Measurements from ENCODE around the gene NAA38. TPM values are rescaled to one million over a fixed set of nuclear protein-coding genes. Genes with fewer than 3 reads are reported as not detected.
A peak's percentile ranks its signal among the peaks of the same experiment; 100 is the strongest.

NAA38 gene
- total RNA-seq, 1 donor from 2014 or later: 101 TPM

DNA sequence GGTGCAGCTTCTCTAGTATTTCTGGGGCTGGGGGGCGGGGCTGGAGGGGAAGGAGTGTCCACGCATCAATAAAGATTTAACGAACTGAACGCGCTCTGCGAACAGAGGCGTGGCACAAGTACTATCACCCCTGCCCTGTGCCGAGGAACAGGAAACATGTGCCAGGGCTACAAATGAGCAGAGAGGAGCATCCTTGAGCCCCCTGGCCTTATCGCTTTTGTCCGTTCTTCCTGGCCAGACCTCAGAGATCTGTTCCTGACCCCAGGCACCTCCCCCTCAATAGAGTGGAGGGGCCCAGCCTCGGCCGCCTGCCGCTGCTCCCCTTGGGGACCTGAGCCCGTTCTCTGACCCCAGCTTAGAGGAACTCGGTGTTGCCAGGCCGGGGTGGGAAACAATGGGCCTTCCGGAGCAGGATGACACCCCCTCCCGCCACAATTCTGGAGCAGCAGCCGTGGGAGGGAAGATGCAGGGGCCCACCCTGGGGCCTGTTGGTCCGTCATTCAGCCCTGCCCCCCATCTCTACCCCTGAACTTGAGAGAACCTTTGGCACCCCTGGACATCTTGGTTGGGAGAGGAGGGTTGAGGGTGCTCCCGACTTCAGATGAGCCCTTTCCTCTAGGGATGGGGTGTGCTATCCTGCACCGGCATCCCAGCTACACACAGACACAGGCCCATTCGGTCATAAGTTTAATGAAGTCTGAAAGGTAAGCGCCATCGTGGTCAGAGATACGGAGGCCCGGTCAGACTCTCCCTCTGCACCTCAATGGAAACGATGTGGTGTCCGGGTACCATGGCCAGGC lies 1.1 kb downstream of the NAA38 start:
- DNase-seq (peak; percentile 85), ATAC-seq (ENCODE audit: poor library complexity) (no peak)
- intact Hi-C loops (cut with DNase I): loop anchor here (2.0 to 5.0 kb wide), 2 partner anchors 21 to 34 kb away; partner anchors contain the start of gene KDM6B

DNA sequence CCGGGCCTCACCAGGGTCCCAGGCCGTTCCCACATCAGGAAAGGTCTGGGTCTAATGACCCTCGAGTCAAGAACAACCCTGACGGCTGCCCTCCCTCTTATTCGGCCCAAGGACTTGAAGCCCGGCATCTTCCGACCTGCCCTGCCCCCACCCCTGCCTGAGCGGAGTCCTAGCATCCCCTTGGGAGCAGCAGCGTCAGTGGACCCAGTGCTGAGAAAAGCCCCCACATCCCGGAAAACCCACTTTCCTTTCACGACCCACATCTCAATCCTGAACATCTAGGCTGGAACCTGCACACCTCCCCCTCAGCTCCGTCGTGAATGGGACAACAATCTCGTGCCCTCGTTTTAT lies 1.7 kb downstream of the NAA38 start:
- intact Hi-C loops (cut with DNase I): loop anchor here (2.0 to 5.0 kb wide), 2 partner anchors 21 to 33 kb away; partner anchors contain the start of gene KDM6B
- ATAC-seq (ENCODE audit: poor library complexity) (no peak), DNase-seq (peak; percentile 64)

DNA sequence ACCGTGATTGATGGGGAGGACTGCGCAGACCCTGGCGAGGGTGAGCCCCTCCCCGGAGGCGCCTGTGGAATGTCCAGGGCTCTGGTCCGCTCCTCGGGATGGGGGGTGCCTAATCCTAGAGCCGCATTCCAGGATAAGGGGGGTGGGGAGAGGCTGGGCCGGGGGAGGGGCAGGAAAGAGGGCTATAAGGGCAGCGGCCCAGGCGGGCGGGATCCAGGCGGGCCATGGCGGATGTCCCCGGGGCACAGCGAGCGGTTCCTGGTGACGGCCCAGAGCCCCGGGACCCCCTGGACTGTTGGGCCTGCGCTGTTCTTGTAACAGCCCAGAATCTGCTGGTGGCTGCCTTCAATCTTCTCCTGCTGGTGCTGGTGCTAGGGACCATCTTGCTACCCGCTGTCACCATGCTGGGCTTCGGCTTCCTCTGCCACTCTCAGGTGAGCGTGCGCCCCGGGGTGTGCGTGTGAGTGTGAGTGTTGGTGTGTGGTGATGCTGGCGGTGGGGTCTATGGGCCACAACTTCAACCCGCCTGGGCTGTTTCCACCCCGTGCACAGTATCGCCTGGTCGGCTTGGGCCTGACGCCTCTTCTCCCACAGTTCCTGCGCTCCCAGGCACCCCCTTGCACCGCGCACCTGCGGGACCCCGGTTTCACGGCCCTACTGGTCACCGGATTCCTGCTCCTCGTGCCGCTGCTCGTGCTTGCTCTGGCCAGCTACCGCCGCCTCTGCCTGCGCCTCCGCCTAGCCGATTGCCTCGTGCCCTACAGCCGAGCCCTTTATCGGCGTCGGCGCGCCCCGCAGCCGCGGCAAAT lies 2.3 kb downstream of the NAA38 start, which contains the start of gene TMEM88:
Gene TMEM88 (plus strand): TSS at position 216 of the 809 bp plus-strand sequence. CDS start 9 bp downstream, at position 225.
- DNase-seq (peak; percentile 62), ATAC-seq (ENCODE audit: poor library complexity) (no peak)
- intact Hi-C loops (cut with DNase I): loop anchor here (5.0 kb wide), 1 partner anchor 33 kb away; no protein-coding TSS in a partner anchor

DNA sequence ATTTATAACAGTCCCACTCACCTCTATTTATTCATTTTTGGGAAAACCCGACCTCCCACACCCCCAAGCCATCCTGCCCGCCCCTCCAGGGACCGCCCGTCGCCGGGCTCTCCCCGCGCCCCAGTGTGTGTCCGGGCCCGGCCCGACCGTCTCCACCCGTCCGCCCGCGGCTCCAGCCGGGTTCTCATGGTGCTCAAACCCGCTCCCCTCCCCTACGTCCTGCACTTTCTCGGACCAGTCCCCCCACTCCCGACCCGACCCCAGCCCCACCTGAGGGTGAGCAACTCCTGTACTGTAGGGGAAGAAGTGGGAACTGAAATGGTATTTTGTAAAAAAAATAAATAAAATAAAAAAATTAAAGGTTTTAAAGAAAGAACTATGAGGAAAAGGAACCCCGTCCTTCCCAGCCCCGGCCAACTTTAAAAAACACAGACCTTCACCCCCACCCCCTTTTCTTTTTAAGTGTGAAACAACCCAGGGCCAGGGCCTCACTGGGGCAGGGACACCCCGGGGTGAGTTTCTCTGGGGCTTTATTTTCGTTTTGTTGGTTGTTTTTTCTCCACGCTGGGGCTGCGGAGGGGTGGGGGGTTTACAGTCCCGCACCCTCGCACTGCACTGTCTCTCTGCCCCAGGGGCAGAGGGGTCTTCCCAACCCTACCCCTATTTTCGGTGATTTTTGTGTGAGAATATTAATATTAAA lies 3.1 kb downstream of the NAA38 start:
- ATAC-seq (ENCODE audit: poor library complexity): no peak
- intact Hi-C loops (cut with DNase I): no loop called here
- no peak for DNase-seq

DNA sequence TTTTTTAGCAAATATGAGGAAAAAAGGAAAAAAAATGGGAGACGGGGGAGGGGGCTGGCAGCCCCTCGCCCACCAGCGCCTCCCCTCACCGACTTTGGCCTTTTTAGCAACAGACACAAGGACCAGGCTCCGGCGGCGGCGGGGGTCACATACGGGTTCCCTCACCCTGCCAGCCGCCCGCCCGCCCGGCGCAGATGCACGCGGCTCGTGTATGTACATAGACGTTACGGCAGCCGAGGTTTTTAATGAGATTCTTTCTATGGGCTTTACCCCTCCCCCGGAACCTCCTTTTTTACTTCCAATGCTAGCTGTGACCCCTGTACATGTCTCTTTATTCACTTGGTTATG lies 3.7 kb downstream of the NAA38 start:
- no peak for ATAC-seq (ENCODE audit: poor library complexity)
- intact Hi-C loops (cut with DNase I): no loop called here
- DNase-seq: no peak

DNA sequence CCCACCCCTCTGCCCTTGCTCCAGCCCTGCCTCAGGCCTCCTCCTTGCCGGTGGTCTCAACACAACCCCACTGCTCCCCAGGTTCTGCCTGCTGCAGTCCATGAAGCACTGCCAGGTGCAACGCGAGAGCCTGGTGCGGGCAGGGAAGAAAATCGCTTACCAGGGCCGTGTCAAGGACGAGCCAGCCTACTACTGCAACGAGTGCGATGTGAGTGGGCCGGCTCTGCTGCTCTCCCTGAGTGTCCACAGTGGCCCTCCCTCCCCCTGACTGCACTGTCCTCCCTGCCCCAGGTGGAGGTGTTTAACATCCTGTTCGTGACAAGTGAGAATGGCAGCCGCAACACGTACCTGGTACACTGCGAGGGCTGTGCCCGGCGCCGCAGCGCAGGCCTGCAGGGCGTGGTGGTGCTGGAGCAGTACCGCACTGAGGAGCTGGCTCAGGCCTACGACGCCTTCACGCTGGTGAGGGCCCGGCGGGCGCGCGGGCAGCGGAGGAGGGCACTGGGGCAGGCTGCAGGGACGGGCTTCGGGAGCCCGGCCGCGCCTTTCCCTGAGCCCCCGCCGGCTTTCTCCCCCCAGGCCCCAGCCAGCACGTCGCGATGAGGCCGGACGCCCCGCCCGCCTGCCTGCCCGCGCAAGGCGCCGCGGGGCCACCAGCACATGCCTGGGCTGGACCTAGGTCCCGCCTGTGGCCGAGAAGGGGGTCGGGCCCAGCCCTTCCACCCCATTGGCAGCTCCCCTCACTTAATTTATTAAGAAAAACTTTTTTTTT lies 4.3 kb downstream of the NAA38 start:
- intact Hi-C loops (cut with DNase I): no loop called here
- no peak for ATAC-seq (ENCODE audit: poor library complexity)
- no peak for DNase-seq

DNA sequence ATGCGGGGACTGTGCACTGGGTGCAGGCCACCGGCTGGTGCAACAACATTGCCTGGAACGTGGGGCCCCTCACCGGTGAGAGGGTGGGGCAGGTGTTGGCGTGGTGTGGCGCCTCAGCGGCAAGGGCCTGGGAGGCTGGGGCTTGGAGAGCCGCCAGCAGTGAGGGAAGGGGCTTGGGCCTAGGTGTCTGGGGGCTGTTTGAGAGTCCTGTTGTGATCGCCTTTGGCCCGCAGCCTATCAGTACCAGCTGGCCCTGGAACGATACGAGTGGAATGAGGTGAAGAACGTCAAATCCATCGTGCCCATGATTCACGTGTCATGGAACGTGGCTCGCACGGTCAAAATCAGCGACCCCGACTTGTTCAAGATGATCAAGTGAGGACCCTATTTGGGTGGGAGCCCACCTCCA lies 5.1 kb downstream of the NAA38 start:
- ATAC-seq (ENCODE audit: poor library complexity): no peak
- intact Hi-C loops (cut with DNase I): no loop called here
- DNase-seq: no peak

DNA sequence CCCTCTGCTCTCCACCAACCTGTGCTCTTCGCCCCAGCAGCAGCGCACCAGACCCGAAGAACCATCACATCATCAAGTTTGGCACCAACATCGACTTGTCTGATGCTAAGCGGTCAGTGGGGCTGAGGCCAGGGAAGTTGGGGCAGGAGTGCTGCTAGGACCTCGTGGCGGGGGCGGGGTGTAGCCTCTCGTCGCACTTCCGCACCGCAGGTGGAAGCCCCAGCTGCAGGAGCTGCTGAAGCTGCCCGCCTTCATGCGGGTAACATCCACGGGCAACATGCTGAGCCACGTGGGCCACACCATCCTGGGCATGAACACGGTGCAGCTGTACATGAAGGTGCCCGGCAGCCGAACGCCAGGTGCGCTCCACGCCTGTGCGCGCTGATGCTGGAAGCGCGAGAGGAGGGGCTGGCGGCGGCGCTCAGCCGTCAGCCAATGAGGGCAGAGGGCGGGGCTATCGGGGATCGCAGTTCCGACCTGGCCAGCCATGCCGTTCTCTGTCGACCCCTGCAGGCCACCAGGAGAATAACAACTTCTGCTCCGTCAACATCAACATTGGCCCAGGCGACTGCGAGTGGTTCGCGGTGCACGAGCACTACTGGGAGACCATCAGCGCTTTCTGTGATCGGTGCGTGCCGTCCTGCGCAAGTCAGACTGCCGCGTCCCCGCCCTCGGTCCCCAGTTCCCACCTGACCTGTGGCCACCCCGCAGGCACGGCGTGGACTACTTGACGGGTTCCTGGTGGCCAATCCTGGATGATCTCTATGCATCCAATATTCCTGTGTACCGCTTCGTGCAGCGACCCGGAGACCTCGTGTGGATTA lies 5.7 kb downstream of the NAA38 start:
- peak; percentile 92 for DNase-seq
- intact Hi-C loops (cut with DNase I): no loop called here
- peak; percentile 79 for ATAC-seq (ENCODE audit: poor library complexity)

DNA sequence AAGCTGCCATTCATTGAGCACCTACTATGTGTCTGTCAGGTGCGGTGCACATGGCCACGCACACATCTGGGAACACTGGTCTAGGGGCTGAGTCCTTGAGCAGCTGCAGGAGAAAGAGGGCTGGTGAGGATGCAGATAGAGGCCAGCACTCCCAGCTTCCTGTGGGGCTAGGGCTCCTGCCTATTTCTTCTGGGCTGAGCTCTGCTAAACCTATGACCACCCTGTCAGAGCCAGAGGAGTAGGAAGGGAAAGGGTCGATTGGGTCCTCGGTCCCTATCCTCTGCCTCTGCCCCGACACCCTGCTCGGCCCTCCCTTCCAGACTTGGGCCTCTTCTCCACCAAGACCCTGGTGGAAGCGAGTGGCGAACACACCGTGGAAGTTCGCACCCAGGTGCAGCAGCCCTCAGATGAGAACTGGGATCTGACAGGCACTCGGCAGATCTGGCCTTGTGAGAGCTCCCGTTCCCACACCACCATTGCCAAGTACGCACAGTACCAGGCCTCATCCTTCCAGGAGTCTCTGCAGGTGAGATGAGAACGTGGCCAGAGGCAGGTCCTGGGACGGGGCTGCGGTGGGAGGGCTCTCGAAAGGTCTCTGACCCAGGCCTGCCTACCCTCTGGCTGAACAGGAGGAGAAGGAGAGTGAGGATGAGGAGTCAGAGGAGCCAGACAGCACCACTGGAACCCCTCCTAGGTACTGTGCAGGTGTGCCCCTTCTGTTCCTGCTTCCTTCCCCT lies 6.5 kb downstream of the NAA38 start:
- ATAC-seq (ENCODE audit: poor library complexity): no peak
- DNase-seq: no peak
- intact Hi-C loops (cut with DNase I): no loop called here

DNA sequence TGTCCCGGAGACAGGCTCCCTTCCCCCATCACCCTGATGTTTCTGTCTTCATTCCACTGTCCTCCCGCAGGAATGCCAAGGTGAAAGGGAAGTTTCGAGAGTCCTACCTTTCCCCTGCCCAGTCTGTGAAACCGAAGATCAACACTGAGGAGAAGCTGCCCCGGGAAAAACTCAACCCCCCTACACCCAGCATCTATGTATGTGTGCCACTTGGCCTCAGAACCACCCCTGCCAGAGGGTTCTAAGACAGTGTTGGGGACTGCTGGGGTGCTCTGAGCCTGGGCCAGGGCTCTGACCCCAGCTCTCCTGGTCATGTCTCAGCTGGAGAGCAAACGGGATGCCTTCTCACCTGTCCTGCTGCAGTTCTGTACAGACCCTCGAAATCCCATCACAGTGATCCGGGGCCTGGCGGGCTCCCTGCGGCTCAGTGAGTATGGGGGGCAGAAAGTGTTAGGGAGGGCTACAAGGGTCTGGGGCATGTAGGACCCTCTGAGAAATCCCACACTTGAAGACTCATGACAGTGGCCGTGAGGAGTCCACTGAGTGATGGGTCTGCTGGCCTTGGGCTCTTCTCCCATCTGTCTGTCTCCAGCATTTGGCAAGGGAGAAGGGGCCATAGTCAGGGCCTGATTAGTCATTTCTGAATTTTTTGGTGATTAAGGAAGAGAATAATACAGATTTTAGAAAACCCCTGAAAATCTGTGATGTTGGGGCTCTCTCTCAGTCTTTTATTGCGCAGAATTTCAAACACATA lies 7.4 kb downstream of the NAA38 start:
- no peak for ATAC-seq (ENCODE audit: poor library complexity)
- intact Hi-C loops (cut with DNase I): loop anchor here (10.0 kb wide), 1 partner anchor 835 kb away; the partner anchor contains the start of gene RNASEK
- DNase-seq: no peak

DNA sequence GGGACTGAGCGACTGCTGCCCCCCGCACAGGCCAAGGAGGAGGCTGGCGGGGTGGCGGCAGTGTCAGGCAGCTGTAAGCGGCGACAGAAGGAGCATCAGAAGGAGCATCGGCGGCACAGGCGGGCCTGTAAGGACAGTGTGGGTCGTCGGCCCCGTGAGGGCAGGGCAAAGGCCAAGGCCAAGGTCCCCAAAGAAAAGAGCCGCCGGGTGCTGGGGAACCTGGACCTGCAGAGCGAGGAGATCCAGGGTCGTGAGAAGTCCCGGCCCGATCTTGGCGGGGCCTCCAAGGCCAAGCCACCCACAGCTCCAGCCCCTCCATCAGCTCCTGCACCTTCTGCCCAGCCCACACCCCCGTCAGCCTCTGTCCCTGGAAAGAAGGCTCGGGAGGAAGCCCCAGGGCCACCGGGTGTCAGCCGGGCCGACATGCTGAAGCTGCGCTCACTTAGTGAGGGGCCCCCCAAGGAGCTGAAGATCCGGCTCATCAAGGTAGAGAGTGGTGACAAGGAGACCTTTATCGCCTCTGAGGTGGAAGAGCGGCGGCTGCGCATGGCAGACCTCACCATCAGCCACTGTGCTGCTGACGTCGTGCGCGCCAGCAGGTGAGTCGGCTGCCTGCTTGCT lies 8.1 kb downstream of the NAA38 start:
- DNase-seq (no peak), ATAC-seq (ENCODE audit: poor library complexity) (no peak)
- intact Hi-C loops (cut with DNase I): loop anchor here (10.0 kb wide), 1 partner anchor 834 kb away; the partner anchor contains the start of gene RNASEK

DNA sequence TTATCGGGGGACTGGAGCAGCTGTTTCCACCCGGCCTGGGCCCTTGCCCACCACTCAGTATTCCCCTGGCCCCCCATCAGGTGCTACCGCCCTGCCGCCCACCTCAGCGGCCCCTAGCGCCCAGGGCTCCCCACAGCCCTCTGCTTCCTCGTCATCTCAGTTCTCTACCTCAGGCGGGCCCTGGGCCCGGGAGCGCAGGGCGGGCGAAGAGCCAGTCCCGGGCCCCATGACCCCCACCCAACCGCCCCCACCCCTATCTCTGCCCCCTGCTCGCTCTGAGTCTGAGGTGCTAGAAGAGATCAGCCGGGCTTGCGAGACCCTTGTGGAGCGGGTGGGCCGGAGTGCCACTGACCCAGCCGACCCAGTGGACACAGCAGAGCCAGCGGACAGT lies 8.6 kb downstream of the NAA38 start:
- ATAC-seq (ENCODE audit: poor library complexity) (no peak), DNase-seq (no peak)
- intact Hi-C loops (cut with DNase I): loop anchor here (10.0 kb wide), 1 partner anchor 834 kb away; the partner anchor contains the start of gene RNASEK

DNA sequence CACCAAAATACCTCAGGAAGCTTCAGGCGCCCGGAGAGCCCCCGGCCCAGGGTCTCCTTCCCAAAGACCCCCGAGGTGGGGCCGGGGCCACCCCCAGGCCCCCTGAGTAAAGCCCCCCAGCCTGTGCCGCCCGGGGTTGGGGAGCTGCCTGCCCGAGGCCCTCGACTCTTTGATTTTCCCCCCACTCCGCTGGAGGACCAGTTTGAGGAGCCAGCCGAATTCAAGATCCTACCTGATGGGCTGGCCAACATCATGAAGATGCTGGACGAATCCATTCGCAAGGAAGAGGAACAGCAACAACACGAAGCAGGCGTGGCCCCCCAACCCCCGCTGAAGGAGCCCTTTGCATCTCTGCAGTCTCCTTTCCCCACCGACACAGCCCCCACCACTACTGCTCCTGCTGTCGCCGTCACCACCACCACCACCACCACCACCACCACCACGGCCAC lies 9.2 kb downstream of the NAA38 start:
- ATAC-seq (ENCODE audit: poor library complexity) (no peak), DNase-seq (no peak)
- intact Hi-C loops (cut with DNase I): loop anchor here (10.0 kb wide), 1 partner anchor 833 kb away; the partner anchor contains the start of gene RNASEK

DNA sequence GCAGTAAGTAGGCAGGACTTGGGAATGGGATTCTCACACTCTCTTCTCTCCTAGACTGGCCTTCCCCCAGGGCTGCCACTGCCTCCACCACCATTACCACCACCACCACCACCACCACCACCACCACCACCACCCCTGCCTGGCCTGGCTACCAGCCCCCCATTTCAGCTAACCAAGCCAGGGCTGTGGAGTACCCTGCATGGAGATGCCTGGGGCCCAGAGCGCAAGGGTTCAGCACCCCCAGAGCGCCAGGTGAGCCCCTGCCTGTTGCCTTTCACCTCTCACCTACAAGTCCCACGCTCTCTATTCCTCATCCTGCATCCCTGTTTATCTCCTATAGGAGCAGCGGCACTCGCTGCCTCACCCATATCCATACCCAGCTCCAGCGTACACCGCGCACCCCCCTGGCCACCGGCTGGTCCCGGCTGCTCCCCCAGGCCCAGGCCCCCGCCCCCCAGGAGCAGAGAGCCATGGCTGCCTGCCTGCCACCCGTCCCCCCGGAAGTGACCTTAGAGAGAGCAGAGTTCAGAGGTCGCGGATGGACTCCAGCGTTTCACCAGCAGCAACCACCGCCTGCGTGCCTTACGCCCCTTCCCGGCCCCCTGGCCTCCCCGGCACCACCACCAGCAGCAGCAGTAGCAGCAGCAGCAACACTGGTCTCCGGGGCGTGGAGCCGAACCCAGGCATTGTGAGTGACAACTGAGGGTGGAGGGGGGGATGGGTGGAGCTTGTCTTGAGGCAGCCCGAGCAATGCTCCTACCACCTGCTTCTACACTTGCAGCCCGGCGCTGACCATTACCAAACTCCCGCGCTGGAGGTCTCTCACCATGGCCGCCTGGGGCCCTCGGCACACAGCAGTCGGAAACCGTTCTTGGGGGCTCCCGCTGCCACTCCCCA lies 10.3 kb downstream of the NAA38 start:
- DNase-seq: no peak
- intact Hi-C loops (cut with DNase I): loop anchor here (10.0 kb wide), 1 partner anchor 832 kb away; the partner anchor contains the start of gene RNASEK
- ATAC-seq (ENCODE audit: poor library complexity): no peak
